HG02885 (cell line): ENCODE results near the gene TEX51.

Source experiments
- ATAC-seq: cut with Tn5 transposase; IDR thresholded peaks from one replicate; pipeline ENCODE4 v1.9.1; 2021; ENCODE audit warnings: mild to moderate bottlenecking; ENCODE audit not compliant: unreplicated experiment, poor library complexity

Gene TEX51

DNA sequence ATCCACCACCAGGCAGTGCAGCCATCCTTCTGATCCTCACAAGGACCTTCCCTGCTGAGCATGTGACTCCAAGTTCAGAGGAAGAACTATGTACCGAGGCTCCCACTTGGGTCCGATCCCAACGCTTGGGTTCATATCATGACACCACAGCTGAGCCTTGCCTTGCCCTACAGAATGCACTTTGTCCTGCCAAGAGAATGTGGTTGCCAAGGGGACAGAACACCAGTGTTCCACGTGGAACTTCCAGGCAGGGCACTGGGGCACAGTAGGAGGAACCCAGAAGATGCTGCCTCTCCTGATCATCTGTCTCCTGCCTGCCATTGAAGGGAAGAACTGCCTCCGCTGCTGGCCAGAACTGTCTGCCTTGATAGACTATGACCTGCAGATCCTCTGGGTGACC lies at the start of gene TEX51:
Gene TEX51, plus strand, starts transcription at position 255 of the 400 bp plus-strand sequence. Its CDS starts 29 bp downstream, at position 284.
- ATAC-seq: no peak

DNA sequence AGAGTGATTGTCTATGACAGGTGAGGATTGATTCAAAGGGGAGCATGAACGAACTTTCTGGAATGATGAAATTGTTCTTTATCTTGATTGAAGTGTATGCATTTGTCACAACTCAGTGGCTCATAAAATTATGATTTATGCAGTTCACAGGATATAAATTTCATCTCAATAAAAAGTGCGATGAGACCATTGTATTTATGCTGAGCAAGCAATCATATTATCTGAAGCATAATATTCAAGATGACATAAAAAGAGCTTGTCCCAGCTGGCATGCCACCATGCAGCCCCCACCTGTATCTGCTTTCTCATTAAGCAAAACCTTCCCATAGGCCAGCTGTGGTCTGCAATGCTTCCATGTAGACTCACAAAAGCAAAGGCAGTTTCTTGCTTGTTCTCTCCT lies 49.6 kb upstream of the TEX51 start:
- no peak for ATAC-seq

DNA sequence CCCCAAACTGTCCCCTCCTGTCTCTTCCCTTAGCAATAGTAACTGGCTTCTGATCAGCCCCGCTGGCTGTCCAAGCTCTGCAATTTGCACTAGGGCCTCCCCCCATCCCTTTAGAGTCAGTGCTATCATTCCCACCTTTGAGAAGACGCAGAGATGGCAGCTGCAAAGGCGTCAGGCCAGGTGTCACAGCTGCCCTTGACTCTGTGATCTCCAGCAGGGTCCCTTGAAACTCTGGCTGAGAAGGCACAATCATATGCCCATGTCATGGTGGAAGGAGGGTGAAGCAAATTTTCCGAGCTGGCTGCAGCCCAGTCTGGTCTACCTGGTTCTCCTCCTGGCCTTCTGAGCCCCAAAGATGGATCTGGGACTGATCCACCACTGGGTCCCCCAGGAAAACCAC lies 49.2 kb upstream of the TEX51 start:
- no peak for ATAC-seq

DNA sequence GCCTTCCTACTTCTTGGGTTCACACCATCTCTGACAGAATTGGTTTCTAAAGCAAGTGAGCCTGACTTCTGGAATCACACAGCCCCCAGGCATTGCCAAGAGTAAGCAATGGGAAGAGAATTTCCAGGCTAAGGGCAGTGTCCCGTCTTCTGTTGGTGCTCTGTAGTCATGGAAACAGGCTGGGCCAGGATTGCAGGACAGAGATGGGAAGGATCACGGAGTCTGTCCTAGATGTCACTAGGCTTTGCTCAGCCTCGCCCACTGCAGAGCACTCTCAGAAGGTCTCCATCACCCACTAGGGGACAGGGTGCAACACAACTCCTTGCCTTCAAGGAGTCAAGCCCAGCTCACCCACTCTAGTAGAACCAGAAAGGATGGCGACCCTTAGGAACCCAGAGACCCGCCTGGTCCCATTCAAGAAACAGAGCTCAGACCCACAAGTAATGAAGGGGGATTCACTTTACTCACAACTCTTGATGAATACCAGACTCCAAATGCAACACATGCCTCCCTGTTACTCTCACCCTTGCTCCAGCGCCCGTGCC lies 48.6 kb upstream of the TEX51 start:
- no peak for ATAC-seq

DNA sequence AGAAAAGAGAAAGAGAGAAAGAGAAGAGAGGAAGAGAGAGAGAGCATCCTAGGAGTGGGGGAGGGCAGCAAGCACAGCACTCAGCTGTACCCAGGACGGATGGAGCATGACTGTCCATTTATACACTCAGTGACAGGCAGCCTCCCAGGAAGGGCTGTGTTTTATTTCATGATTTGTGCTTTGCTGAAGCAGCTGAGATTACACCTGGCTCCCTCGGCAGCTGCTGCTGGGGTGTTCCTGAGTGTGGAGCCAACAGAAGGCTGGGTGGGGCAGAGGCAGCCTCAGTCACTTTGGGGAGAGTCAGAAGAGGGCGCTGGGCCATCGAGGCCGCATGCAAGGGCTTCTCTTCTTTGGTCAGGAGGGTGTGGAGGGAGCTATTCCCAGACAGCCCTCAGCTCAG lies 47.8 kb upstream of the TEX51 start:
- ATAC-seq: no peak

DNA sequence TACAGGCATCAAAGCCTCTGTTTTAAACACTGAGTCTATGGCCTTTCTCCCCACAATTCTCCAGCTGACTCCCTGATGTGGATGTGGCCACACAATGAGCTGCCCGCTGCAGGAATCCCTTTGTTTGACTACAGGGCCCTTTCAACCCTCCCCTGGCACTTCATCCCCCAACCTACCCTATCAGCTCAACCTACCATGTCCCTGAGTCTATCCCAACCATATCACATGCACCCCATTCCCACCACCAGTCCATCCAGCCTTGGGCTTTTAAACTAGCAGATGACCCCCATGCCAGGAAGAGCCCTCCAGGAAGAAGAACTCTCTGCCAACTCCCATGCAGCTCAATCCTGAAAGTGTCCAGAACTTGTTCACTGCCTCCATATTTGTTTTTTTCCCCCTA lies 46.9 kb upstream of the TEX51 start:
- no peak for ATAC-seq

DNA sequence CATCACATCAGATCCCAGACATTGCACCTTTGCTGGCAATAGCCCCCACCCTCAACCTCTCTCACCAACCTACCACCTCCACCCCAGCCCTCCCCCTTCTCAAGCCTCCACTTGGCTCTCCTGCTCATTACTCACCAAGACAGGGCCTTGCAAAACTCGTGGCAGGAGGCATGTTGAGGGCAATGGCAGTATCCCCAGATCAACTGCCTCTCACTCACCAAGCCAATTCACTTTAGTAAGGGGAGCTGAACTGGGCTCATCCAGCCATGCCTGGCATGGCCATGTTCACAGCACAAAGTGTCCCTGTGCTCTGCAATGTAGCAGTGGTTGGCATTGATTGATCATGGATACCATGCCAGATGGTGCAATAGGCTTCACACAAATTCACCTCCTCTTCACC lies 46.3 kb upstream of the TEX51 start:
- no peak for ATAC-seq

DNA sequence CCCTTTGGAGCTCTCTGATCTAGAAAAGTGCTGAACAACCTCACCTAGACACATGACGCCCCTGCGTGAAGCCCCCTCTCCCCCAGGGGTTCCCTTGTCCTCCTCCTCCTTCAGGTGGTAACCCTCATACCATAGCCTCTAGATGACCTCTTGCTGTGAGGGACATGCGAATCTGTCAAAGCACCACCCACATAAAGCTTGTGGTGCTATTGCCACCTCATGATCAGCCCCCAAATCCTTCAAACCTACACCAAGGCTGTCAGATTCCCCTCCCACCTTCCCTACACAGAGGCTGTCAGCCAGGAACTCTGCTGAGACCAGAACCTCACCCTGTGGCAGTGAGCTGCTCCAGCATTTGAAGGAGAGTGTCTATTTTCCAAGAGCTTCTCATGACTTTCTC lies 43.1 kb upstream of the TEX51 start:
- no peak for ATAC-seq

DNA sequence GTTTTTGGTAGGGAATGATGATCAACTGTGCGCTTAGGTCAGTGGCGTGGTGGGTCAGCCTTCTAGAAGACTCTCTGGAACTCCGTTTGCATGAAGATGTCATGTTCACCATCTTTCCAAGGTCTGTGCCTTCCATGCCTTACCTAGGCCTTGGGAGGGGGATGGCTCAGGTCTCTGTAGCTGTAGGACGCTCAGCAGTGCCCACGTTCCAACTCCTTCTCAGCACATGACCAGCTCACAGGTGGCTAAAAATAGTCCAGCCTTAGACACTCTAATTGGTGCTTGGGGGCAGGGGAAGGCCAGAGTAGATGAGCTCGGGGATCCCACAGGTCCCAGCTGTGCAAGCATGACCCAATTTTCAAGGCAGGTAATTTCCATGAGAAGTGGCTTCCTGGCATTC lies 42.3 kb upstream of the TEX51 start:
- ATAC-seq: no peak

DNA sequence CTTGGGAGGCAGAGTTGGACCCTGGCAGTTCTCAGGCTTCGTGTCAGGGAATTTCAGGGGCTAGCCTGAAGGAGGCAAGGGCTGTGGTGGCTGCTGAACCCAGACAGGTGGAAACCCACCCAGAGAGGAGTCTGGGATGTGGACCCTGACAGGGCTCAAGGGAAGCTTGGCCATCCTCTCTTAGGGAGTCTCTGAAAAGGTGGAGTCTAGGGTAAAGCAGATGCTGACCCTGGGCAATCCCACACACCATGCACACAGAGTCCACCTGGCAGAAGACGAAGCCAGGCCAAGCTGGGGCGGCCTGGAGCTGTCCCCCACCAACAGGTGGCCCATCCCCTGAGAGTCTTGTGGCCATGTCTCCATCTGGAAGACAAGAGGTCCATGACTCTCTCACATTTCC lies 41.2 kb upstream of the TEX51 start:
- no peak for ATAC-seq

DNA sequence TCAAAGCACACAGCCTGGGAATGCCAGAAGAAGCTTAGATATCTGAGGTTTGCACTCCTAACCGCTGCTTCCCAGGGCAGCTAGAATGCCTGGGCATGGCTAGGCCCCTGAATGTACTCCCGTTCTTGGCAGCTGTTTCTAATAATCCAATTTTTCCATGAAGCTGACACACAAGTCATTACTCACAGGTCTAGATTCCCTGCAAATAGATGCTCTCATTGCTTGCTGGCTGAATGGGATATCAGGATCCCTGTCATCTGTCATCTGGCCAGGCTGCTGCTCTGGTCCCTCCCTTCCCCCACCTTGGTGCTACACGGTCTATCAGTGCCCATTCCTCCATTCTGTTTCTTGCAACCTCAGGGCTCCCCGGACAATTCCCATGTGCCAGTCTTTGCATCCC lies 40.7 kb upstream of the TEX51 start:
- ATAC-seq: no peak

DNA sequence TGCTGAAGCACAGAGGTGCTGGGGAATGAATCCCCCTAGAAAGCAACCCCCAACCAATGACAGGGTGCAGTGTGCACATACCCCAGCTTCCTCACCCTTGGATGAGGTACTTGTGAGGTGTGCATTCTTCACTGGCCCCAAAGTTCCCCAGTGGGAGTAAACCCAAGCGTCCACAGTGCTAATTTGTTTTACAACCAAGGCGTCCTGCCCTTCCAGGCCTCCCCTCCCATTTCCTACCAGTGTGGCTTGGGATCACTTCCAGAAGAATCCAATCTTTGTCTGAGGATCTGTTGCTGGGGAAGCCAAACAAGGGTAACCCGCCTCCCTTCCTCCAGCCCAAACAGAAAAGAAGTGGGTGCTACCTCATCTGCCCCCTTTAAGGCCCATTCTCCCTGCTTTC lies 40.3 kb upstream of the TEX51 start:
- ATAC-seq: no peak

DNA sequence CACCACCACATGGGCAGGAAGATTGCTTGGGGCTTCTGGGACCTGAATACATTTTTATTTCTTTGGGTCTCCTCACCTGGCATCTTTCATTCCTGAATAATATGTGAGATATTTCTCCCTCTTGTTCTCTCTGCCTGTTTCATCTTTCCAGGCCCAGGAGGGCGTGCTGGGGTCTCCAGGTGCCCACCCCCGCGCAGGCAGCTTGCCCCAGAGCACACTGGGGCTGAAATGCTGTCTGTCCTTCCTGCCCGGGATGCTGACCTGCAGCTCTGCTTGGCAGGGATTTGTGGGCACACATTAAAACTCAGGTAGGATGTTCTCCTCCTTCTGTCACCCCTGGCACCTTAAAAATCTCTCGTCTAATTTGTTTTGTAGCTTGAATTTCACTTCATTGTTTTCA lies 39.7 kb upstream of the TEX51 start:
- ATAC-seq: no peak

DNA sequence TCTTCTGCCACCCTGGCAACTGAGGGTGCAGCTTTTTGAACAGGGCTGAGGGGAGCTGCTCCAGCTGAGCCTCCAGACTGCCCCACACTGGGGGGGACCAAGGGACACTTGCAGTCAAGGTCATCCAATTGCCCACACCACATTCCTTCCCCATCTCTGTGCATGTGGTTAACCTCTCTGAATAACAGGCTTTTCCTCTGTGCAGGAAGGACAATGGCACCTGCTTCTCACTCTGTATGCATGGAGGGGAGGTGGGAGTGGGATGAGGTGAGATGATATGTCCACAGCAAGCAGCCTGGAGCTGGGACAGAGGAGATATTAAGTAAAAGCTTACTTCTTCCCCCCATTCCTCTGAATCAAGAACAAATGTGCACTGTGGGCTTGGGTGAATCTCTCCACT lies 39.1 kb upstream of the TEX51 start:
- no peak for ATAC-seq

DNA sequence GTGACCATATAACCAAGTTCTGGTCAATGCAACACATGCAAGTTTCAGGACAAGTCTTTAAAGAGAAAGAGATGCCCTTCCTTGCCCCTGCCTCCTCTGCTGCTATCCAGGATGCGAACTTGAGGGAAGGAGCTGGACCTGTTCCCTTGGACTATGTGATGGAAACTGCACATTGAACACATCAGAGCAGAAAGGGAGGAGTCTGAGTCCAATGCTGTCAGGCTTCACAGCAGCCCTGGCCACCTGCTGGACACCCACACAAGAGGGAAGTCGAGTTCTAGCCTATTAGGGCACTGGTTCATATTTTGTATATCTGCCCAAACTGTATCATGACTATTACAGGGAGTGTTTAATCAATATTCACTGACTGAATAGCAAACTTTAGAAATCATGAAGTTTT lies 38.3 kb upstream of the TEX51 start:
- no peak for ATAC-seq

DNA sequence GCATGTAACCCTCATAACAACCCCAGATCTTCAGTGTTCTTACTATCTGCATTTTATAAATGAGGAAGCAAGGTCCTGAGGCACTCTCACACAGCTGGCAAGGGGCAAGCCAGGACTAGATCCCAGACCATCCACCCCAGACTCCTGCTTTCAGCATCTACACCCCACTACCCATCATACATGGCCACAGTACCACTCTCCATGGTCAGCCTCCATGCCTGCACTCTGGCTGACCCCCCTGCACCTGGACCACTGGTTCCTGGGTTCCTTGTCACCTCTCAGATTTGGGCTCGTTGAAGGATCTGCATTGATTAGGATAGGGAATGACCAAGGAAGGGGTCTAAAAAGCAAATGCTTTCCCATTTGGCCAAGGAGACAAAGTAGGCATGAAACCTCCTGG lies 36.0 kb upstream of the TEX51 start:
- no peak for ATAC-seq

DNA sequence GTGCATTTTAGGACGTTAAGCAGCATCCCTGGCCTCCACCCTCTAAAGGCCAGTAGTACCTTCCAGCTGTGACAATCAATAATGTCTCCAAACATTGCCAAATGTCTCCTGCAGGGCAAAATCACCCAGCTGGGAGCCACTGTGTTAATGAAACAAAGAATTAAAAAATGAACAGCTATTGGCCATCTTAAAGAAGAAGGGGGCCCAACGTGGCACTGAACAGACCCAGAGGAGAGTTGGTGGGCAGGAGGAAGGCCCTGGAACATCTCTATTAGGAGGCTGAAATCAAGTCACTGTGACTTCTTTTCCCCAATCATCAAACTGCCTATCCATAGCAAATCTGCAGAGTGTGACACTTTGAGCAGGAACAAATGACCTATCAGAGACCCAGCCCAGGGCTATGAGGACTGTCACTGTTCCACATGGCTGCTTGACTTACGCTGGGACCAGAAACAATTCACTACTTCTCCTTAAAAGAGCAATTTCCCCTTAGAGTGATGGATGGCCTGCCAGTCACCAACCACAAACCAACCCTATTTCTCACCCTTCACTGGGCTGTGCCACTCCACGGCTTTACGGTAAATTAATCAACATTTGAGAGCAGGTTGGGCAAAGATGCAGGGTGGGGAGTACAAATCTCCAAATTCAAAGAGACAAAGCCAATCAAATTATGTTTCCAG lies 35.2 kb upstream of the TEX51 start:
- no peak for ATAC-seq

DNA sequence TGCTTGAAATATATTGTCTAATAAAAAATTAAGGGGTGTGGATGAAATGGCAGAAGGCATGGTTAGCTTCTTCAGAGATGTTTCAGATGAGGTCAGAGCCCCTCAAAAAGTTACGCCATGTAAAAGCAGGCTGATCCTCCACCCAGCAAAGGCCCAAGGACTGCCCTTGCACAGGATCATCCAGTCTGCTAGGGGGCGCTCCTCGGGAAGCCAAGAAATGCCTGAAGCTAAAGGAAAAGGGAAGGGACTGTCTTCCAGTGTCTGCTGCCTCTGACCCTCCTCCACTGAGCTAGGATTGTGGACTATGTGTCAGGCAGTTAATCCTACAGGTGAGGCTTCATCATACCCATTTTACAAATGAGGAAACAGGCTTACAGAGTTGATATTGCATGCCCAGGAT lies 33.8 kb upstream of the TEX51 start:
- no peak for ATAC-seq

DNA sequence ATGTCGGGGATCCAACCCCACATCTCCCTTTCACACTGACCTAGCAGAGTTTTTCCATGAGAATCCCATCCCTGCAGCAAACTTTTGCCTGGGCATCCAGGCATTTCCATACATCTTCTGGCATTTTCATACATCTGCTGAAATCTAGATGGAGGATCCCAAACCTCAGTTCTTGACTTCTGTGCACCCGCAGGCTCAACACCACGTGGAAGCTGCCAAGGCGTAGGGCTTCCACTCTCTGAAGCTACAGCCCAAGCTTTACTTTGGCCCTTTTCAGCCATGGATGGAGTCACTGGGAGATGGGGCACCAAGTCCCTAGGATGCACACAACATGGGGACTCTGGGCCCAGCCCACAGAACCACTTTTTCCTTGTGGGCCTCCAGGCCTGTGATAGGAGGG lies 32.2 kb upstream of the TEX51 start:
- no peak for ATAC-seq

DNA sequence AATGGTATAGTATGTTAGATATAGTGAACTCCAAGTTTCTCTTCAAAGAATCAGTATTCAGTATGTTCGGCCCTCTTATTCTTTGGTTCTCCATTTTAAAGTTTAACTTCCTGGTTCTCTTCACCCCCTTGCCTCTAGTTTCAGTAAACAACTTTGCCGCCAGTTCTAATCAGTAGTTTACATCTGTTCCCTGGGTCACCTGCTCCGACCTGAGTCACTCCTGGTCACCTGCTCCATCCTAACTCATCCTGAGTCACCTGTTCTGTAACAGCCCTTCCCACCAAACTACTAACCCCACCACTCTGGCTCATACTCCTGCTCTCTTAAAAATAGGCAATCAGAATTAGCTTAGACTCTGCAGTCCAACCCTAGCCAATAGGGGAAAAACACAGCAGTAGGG lies 23.7 kb upstream of the TEX51 start:
- no peak for ATAC-seq

DNA sequence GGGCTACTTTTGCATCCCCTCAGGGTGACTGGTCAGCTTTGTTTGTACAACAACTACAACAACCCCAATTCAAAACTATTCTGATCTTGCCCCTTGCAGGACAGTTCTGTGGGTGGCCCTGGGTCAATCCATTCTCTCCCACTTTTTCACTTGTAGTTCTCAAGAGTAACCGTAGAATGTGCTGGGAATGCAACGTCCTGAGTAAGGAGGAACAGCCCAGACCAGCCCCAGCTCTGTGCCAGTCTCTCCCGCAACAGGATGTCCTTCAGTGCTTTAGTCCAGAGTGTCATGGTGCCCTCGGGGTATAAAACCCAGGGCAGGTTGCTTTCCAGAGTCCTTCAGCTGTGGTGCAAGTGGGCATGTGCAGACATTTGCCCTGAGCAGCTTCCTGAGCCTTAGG lies 22.1 kb upstream of the TEX51 start:
- ATAC-seq: no peak

DNA sequence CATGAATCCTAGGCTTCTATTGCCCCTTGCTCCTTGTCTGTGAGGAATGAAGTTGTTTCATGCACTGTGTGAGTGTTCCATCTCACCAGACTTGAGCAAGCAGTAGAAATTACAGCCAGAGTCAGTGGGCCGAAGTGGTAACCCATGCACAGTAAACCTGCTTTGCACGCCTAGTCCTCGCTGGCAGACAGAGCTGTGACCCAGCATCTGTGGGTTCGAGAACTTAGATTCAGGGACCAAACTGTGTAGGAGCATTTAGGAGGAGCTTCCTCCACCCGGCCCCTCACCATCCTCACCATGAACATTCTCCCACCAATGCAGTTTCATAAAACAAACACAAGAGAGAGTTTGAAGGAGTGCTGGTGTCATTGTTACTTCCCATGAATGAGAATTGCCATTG lies 21.6 kb upstream of the TEX51 start:
- ATAC-seq: no peak
